Epithelial cell of esophagus (primary cell): ENCODE measurements around the gene APC2.

Source experiments
- DNase-seq: peaks from one replicate; pipeline ENCODE4 v3.0.0; 2010; ENCODE audit warnings: low read depth
- H3K4me3 ChIP-seq: 2 replicates; pipeline ENCODE4 v1.5.1; 2011; ENCODE audit warnings: mild to moderate bottlenecking, low read length, control low read depth
- TF ChIP-seq, protein P1 (sequence below): IDR thresholded peaks from 2 replicates; pipeline ENCODE4 v1.5.1; 2011; ENCODE audit warnings: low read depth, mild to moderate bottlenecking, low read length, control low read depth, inconsistent platforms; ENCODE audit not compliant: insufficient read depth; ENCODE audit errors: missing control alignments

APC2 gene

DNA sequence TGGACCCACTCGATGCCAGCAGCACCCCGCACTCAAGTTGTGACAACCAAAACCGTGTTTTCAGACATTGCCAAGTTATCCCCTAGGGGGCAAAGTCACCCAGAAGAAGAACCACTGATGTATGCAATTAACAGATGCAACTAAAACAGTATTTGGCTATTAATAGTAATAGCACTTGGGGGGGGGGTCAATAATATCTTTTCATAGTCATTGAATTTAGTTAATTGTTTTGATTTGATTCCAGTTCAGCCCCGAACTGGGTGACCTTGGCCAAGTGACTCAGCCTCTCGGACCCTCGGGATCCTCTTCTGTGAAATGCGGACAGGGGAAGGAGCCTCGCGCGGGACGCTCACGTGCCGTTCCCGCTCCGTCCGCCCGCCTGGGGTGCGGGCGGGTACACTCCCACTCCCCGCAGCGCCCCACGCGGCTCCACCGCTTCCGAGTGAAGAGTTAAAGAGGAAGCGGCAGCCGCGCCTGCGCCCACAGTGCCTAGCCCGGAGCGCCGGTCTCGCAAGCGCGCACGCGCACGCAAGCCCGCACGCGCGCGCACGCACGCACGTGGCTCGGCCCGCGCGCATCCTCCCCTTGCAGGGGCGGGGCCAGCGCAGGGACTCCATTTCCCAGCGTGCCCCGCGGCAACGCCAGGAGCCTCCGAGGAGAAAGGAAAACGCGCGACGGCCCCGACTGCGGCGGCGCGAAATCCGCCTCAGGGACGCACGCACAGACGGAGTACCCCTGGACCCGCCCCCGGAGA is 43.0 kb upstream of the APC2 start:
- H3K4me3 ChIP-seq: peak overlapping the region; percentile 58
- DNase-seq: peak; percentile 98
- TF ChIP-seq, protein P1, sequence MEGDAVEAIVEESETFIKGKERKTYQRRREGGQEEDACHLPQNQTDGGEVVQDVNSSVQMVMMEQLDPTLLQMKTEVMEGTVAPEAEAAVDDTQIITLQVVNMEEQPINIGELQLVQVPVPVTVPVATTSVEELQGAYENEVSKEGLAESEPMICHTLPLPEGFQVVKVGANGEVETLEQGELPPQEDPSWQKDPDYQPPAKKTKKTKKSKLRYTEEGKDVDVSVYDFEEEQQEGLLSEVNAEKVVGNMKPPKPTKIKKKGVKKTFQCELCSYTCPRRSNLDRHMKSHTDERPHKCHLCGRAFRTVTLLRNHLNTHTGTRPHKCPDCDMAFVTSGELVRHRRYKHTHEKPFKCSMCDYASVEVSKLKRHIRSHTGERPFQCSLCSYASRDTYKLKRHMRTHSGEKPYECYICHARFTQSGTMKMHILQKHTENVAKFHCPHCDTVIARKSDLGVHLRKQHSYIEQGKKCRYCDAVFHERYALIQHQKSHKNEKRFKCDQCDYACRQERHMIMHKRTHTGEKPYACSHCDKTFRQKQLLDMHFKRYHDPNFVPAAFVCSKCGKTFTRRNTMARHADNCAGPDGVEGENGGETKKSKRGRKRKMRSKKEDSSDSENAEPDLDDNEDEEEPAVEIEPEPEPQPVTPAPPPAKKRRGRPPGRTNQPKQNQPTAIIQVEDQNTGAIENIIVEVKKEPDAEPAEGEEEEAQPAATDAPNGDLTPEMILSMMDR: peak; percentile 60

DNA sequence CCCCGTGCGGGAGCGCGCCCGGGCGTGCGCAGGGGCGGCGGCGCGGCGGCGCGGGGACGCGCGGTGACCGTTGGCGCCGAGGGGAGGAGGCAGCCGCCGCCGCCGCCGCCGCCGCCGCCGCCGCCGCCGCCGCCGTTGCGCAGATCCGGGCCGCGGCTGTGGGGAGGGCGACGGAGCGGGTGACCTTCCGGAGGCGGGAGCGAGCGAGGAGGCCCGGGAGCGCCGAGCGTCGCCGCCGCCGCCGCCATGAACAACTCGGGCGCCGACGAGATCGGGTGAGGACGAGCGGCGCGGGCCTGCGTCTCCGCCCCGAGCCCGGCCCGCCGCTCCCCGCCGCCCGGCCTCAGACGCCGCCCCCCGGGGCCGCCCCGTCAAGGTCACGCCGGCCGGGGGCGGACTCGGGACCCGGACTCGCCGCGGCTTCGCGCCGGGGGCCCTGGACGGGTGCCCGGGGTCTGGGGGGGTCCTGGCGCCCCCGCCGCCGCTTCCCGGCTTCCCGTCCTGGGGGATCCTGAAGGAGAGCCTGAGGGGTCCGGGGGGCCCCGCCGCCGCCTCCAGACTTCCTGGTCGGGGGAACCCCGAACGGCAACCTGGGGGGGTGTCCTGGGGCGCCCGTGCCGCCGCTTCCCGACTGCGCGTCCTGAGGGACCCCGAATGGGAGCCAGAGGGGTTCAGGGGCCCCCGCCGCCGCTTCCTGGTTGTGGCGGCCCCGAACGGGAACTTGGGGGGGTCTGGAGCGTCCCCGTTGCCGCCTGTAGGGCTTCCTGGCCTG is 42.2 kb upstream of the APC2 start, which contains the start of gene DAZAP1:
DAZAP1 (plus strand) TSS at position 59 of the 772 bp plus-strand sequence; CDS start at position 247, 188 bp downstream.
- peak within 1 kb of the TSS; percentile 69 for H3K4me3 ChIP-seq
- peak; percentile 47 for DNase-seq
- TF ChIP-seq, protein P1: no peak

DNA sequence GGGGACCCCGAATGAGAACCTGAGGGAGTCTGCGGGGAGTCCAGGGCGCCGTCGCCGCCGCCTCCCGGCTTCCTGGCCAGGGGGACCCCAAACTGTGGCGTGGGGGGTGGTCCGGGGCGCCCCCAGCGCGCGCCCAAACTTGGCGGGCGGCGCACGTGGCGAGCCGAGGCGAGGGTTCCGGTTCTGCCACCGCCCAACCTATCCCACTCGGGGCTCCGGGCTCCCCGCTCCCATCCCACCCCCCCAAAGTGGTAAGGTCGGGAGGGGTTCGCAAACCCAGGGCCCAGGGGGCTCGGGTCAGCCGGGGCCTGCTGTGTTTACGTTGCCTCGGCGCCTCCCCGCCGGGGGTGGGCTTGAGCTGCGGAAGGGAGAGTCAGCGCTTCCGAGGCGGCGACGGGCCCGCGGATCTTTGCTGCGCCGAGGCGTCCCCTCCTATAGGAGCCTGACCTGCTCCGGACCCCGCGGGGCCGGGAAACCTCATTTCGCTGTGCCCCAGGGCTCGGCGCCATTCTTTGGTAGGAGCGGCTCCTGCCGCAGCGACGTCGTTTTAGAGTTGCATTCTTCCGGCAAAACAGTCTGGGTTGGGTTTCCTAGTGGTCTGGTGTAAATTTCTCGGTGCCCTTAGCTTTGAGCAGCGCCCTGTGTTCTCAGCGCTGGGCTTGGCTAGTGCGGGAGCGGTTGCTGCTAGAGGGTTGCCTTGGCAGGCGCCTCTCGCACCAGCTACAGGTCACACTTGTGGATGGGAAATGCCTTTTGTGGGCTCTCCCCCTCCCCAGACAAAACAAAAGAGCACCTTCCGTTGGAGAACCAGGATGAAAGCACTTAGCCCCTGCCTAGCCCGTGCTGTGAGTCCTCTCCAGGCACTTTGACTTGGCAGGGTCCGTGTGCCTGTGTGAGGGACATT is 41.4 kb upstream of the APC2 start:
- TF ChIP-seq, protein P1: no peak
- DNase-seq: peak; percentile 51

DNA sequence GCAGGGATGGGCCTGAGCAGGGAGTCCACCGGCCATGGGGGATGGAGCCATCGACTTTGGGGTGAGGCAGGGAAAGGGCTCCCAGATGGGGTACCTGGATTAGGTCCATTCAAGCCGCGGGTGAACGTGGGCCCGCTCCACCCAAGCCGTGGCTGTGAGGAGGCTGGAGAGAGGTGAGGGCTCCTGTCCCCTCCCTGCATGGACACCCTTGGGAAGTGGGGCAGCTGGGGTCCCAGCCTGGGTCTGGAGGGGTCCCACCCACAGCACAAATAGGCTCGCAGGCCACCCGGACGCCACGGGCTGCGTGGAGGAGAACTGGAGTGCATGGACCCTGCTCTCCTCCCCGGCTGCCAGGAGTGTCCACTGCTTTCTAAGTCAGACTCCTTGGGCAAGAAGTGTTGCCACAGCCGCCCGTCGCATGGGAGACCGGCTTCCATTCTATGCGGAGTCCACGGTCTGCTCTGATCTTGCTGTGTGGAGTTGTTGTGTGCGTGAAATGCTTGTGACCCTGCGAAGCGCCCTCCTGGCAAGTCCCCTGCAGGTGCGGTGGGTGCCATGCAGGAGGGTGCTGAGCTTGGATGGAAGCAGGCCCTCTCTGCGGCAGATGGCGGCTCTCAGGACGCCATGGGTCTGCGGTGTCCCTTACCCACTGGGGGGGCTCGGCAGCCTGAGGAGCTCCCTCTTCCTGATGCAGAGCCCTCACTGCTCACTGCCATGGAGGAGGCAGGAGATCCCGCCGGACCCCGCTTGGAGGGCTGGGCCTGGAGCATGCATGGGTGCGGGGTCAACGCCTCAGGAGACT is 40.5 kb upstream of the APC2 start:
- TF ChIP-seq, protein P1: no peak
- peak overlapping the region; percentile 69 for H3K4me3 ChIP-seq
- no peak for DNase-seq

More for the DNA sequence above, 41.4 kb upstream of the APC2 start:
- peak overlapping the region; percentile 69 for H3K4me3 ChIP-seq

DNA sequence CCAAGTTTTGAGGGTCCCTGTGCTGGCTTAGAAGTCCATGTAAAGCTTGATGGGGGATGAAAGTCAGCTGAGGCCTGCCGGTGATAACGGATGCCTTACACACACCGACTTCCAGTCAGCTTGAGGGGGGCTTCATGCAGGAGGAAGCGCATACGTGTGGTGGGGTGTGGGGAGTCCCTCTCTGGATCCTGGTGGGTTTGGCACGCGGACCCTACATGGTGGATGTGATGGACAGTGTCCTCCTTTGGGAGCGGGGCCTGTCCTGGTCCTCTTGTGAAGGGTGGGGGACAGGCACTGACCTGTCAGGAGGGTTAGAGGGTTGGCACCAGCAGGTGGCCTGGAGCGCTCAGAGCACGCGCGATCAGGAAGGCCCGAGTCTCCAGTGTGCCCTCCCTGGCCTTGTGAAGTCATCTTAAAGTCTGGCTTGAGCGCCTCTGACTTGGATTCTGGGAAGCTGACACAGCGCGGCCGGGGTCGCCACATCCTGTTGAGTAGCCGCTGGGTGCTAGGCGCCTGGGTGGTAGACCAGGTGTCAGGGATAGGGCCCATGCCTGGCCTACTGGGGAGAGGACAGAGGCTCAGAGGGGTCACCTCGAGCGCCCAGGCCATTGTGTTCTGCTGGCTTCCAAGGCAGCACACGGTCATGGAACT is 39.7 kb upstream of the APC2 start:
- TF ChIP-seq, protein P1: no peak
- peak overlapping the region; percentile 69 for H3K4me3 ChIP-seq
- DNase-seq: no peak
